IPS-18a (cell line): ENCODE data around the gene CGGBP1.

ENCODE experiments used
- H3K27ac ChIP-seq: one replicate; pipeline ENCODE4 v1.5.1; 2013; ENCODE audit warnings: low read length
- H3K27me3 ChIP-seq: one replicate; pipeline ENCODE4 v1.6.1; 2013; ENCODE audit warnings: mild to moderate bottlenecking, low read length; ENCODE audit not compliant: control insufficient read depth, insufficient read depth
- H3K36me3 ChIP-seq: one replicate; pipeline ENCODE4 v1.6.1; 2013; ENCODE audit warnings: low read depth, low read length; ENCODE audit not compliant: control insufficient read depth
- H3K4me1 ChIP-seq: one replicate; pipeline ENCODE4 v1.6.1; 2013; ENCODE audit warnings: low read depth, low read length; ENCODE audit not compliant: control insufficient read depth
- H3K4me3 ChIP-seq: one replicate; pipeline ENCODE4 v1.5.1; 2013; ENCODE audit warnings: low read length
- H3K9ac ChIP-seq: one replicate; pipeline ENCODE4 v1.6.1; 2013; ENCODE audit warnings: mild to moderate bottlenecking, low read length, moderate library complexity
- H3K9me3 ChIP-seq: one replicate; pipeline ENCODE4 v1.6.1; 2013; ENCODE audit warnings: low read depth, low read length; ENCODE audit not compliant: control insufficient read depth

CGGBP1 gene

GRCh38 chr3:88005066-88005465 is 53.7 kb downstream of the CGGBP1 start:
- Histone ChIP-seq H3K9ac (no peak overlapping the region), H3K36me3 (no peaks in the 10 kb centered on the region), H3K4me3 (no peak overlapping the region), H3K27ac (no peak overlapping the region), H3K4me1 (no peaks in the 10 kb centered on the region), H3K27me3 (no peaks in the 10 kb centered on the region), H3K9me3 (no peaks in the 10 kb centered on the region)

- no peaks in the 10 kb centered on the region for H3K36me3 ChIP-seq
- H3K27me3 ChIP-seq: no peaks in the 10 kb centered on the region
- no peak overlapping the region for H3K9ac ChIP-seq
- H3K4me1 ChIP-seq: no peaks in the 10 kb centered on the region
- H3K4me3 ChIP-seq: no peak overlapping the region
- H3K9me3 ChIP-seq: no peaks in the 10 kb centered on the region
- H3K27ac ChIP-seq: no peak overlapping the region
Observed at GRCh38 chr3:88003115-88003755, 55.6 kb downstream of the CGGBP1 start.

GRCh38 chr3:88002448-88002847 is 56.4 kb downstream of the CGGBP1 start:
- Histone ChIP-seq H3K4me1 (no peaks in the 10 kb centered on the region), H3K27ac (no peak overlapping the region), H3K27me3 (no peaks in the 10 kb centered on the region), H3K9ac (no peak overlapping the region), H3K4me3 (no peak overlapping the region), H3K9me3 (no peaks in the 10 kb centered on the region), H3K36me3 (no peaks in the 10 kb centered on the region)
